B cell (primary cell): Measurements from ENCODE around the gene CYP3A5. TPM values are rescaled to one million over a fixed set of nuclear protein-coding genes. Genes with fewer than 3 reads are reported as not detected.

Source experiments
- ATAC-seq: fragments of 200-7000 bp; cut with Tn5 transposase; one replicate; pipeline ENCODE4 v1.10.0; 2021; ENCODE audit warnings: low read depth, mild to moderate bottlenecking, moderate number of reproducible peaks, moderate library complexity
- CTCF ChIA-PET: fragments of 350-600 bp; sonication (Branson Sonifier 250); formaldehyde crosslinking; loops from one replicate; lab custom pipeline; 2021; ENCODE audit warnings: antibody characterized with exemption, inconsistent platforms; lab: Charles Lee
- POLR2A ChIA-PET: fragments of 350-600 bp; sonication (Branson Sonifier 250); formaldehyde crosslinking; loops from one replicate; lab custom pipeline; 2021; ENCODE audit warnings: antibody characterized with exemption; lab: Charles Lee
- DNase-seq: peaks from one replicate; pipeline ENCODE4 v3.0.0; 2013
- H2AFZ ChIP-seq: 2 replicates; pipeline ENCODE4 v1.6.1; 2012; ENCODE audit warnings: mild to moderate bottlenecking, low read depth, low read length; ENCODE audit not compliant: insufficient read depth, poor library complexity, severe bottlenecking
- H3K27ac ChIP-seq, 2 donors: 1 replicate in 1 of 2; 2 replicates in 1 of 2; pipeline ENCODE4 v1.5.1; 2012 to 2013; ENCODE audit warnings: low read length in 2 of 2, mild to moderate bottlenecking in 2 of 2, moderate library complexity in 1 of 2
- H3K27me3 ChIP-seq, 4 experiments: fragments of 200-600 bp in 1 of 4; sonication (generic) in 1 of 4; replicated peaks in 1 of 4; 1 replicate in 2 of 4; 2 replicates in 2 of 4; pipeline versions ENCODE4 v1.6.1 to v1.7.0; 2013 to 2016; ENCODE audit warnings: low read length in 3 of 4, mild to moderate bottlenecking in 2 of 4, mixed read lengths in 1 of 4, moderate library complexity in 1 of 4; ENCODE audit not compliant: insufficient read depth in 4 of 4, control insufficient read depth in 3 of 4; ENCODE audit errors: control extremely low read depth in 1 of 4
- H3K36me3 ChIP-seq, 2 experiments: replicated peaks in 1 of 2; 1 replicate in 1 of 2; 2 replicates in 1 of 2; pipeline versions ENCODE4 v1.6.1 to v1.7.1; 2013; ENCODE audit warnings: low read length in 1 of 2; ENCODE audit not compliant: insufficient read depth in 2 of 2, control insufficient read depth in 1 of 2; ENCODE audit errors: control extremely low read depth in 1 of 2, extremely low read depth in 1 of 2
- H3K4me1 ChIP-seq, 2 donors: fragments of 200-600 bp in 1 of 2; sonication (generic) in 1 of 2; 1 replicate in 1 of 2; 2 replicates in 1 of 2; pipeline versions ENCODE4 v1.5.1 to v1.6.1; 2013 to 2017; ENCODE audit warnings: low read length in 2 of 2; ENCODE audit not compliant: control insufficient read depth in 2 of 2, insufficient read depth in 2 of 2
- H3K4me2 ChIP-seq: replicated peaks from 2 replicates; pipeline ENCODE3; 2012; ENCODE audit warnings: mild to moderate bottlenecking, low read depth, low read length; ENCODE audit not compliant: poor library complexity, severe bottlenecking
- H3K4me3 ChIP-seq, 5 experiments: fragments of 200-600 bp in 1 of 5; sonication (generic) in 1 of 5; 1 replicate in 3 of 5; 2 replicates in 2 of 5; pipeline versions ENCODE4 v1.5.1 to v1.7.0; 2011 to 2016; ENCODE audit warnings: low read length in 4 of 5, mild to moderate bottlenecking in 4 of 5, low read depth in 2 of 5, control low read depth in 1 of 5, moderate library complexity in 1 of 5; ENCODE audit not compliant: insufficient read depth in 1 of 5; ENCODE audit errors: control extremely low read depth in 1 of 5, extremely low read depth in 1 of 5
- H3K79me2 ChIP-seq: fragments of 200-600 bp; sonication (generic); one replicate; pipeline ENCODE4 v1.6.0; 2016; ENCODE audit warnings: low read length; ENCODE audit not compliant: control insufficient read depth, insufficient read depth
- H3K9ac ChIP-seq: fragments of 200-600 bp; sonication (generic); 2 replicates; pipeline ENCODE4 v1.6.1; 2017; ENCODE audit warnings: mild to moderate bottlenecking, low read length, moderate library complexity
- H3K9me3 ChIP-seq, 3 donors: one replicate each; pipeline versions ENCODE4 v1.6.1 to v1.7.1; 2013; ENCODE audit warnings: low read length in 2 of 3; ENCODE audit not compliant: control insufficient read depth in 2 of 3, insufficient read depth in 1 of 3; ENCODE audit errors: control extremely low read depth in 1 of 3
- H4K20me1 ChIP-seq: 2 replicates; pipeline ENCODE4 v1.6.0; 2012; ENCODE audit warnings: mild to moderate bottlenecking, low read length; ENCODE audit not compliant: insufficient read depth, control insufficient read depth, poor library complexity, severe bottlenecking
- H3K27ac Mint-ChIP-seq: one replicate; pipeline ENCODE4 v1.8.0; 2021; ENCODE audit warnings: mixed read lengths
- H3K27me3 Mint-ChIP-seq: one replicate; pipeline ENCODE4 v1.8.0; 2021; ENCODE audit warnings: mixed read lengths
- H3K4me1 Mint-ChIP-seq: one replicate; pipeline ENCODE4 v1.8.0; 2021; ENCODE audit warnings: mixed read lengths
- H3K4me3 Mint-ChIP-seq: one replicate; pipeline ENCODE4 v1.8.0; 2021; ENCODE audit warnings: mixed read lengths
- H3K9me3 Mint-ChIP-seq: one replicate; pipeline ENCODE4 v1.8.0; 2022; ENCODE audit warnings: mixed read lengths; ENCODE audit not compliant: insufficient read depth
- CTCF ChIP-seq: fragments of 200-600 bp; IDR thresholded peaks from one replicate; pipeline ENCODE4 v1.8.0; 2022; ENCODE audit warnings: antibody characterized with exemption, mild to moderate bottlenecking
- EZH2 ChIP-seq: IDR thresholded peaks from 2 replicates; pipeline ENCODE4 v1.6.1; 2012; ENCODE audit warnings: borderline replicate concordance, low read depth, mild to moderate bottlenecking, moderate library complexity, low read length; ENCODE audit not compliant: insufficient read depth, poor library complexity, severe bottlenecking
- WGBS: methylation state at CpG from one replicate; pipeline ENCODE4 v1.1.5; 2013; ENCODE audit warnings: missing lambda C conversion rate; ENCODE audit not compliant: insufficient coverage; 5-methylcytosine and 5-hydroxymethylcytosine counted together
- intact Hi-C: fragments of 100-400 bp; cut with micrococcal nuclease; formaldehyde crosslinking; loops from one replicate; pipeline ENCODE4 v1.10.0; 2022
- polyA plus RNA-seq: library from polyadenylated mRNA; depleted of rRNA; stranded (reverse); fragments of >200 nt; gene quantifications from 2 replicates; pipeline ENCODE4 v1.2.3, GENCODE V29; 2012
- total RNA-seq, 2 donors: library from RNA; stranded (reverse); fragments of 120-200 nt in 1 of 2; gene quantifications; 1 replicate in 1 of 2; 2 replicates in 1 of 2; pipeline versions ENCODE4 v1.2.3 to v1.2.4, GENCODE V29; 2013 to 2022

The CYP3A5 gene
- total and polyA plus RNA-seq, 2 donors (not counting 1 experiment from before 2014, with no cell fraction given) = not detected

DNA sequence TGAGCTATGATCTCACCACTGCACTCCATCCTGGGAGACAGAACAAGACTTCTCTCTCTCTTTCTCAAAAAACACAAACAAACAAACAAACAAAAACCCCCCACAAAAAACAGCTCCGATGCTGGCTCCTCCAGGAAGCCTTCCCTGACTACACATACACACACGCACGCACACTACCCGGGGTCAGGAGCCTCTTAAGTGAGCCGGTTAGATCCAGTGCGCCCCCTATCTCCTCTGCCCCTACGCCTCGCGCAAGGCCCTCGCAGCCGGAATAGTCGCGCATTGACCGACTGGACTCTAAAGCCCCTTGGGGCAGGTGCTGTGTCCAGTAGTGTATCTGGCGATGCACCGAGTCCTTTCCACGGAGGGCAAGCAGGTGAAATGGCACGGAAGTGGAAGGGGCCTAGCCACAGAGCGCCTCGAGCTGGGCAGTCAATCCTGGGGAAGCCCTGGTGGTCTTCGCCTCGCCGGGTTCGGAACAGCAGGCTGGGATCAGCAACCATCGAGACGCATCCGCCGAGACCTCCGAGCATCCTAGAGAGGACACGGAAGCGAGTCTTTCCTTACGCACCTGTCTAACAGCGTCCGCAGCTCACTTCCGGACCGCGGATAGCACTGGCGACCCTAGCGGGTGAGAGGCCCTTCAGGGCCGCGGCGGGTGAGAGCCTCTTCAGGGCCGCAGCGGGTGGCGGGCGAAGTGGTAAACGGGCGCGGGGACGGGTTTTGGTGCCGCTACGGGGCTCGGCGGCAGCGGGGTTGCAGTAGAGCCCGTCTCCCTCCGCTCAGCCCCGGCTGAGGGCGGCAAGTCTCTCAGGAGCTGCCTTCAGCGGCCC lies 63.2 kb downstream of the CYP3A5 start, which contains the start of gene ZSCAN25:
ZSCAN25 (plus strand) TSS at position 588 of the 833 bp plus-strand sequence. CDS start 2,661 bp downstream, outside the sequence.
- Mint-ChIP-seq H3K4me1 (peaks cover 28% of the 10 kb centered on the region), H3K27me3 (no peaks in the 10 kb centered on the region)
- intact Hi-C loops = loop anchor here (1.0 to 5.0 kb wide), 6 partner anchors 58 to 302 kb away; partner anchors contain the start of genes ARPC1A, TRIM4, ZKSCAN5 and ZNF394

More for the DNA sequence above, 63.2 kb downstream of the CYP3A5 start, which contains the start of gene ZSCAN25:
- peak; percentile 95 for ATAC-seq
- ChIA-PET CTCF (interaction anchor here (1.1 to 1.2 kb wide), 4 partner anchors 85 to 303 kb away, joined by 3 read pairs; partner anchors contain the start of gene ZKSCAN5), POLR2A (interaction anchor here (0.6 to 2.5 kb wide), 2 partner anchors 58 to 208 kb away, joined by 3 to 6 read pairs; partner anchors contain the start of genes BUD31, PDAP1 and ZNF655)
- peak; percentile 91 for DNase-seq
- Histone ChIP-seq H3K9me3 (no peaks in the 10 kb centered on the region), H3K4me3 (peak within 1 kb of the TSS; percentile 86 to 99 (median 95)), H3K79me2 (peaks cover 38% of the 10 kb centered on the region), H3K4me2 (peak within 1 kb of the TSS; percentile 85), H3K4me1 (peaks cover 17 to 18% of the 10 kb centered on the region in 2 donors), H3K36me3 (peaks cover 2 to 29% of the 10 kb centered on the region in 2 experiments), H4K20me1 (peaks cover 17% of the 10 kb centered on the region), H2AFZ (peak within 1 kb of the TSS; percentile 99), H3K27ac (peak within 1 kb of the TSS; percentile 73 to 90), H3K27me3 (no peaks in the 10 kb centered on the region), H3K9ac (peak within 1 kb of the TSS; percentile 99)
- Mint-ChIP-seq H3K27ac (peak within 1 kb of the TSS; percentile 95), H3K4me3 (peak within 1 kb of the TSS; percentile 98), H3K9me3 (no peaks in the 10 kb centered on the region)
- TF ChIP-seq CTCF = peak; percentile 7
- no peak for TF ChIP-seq EZH2
- 1% methylated on average over 60 of the region's 60 CpGs for WGBS
